IMR-90 (cell line): ENCODE data around the gene INPP4A. TPM values are rescaled to one million over a fixed set of nuclear protein-coding genes. Genes with fewer than 3 reads are reported as not detected.
A peak's percentile ranks its signal among the peaks of the same experiment; 100 is the strongest.

Experiments
- ATAC-seq: fragments of 200-7000 bp; cut with Tn5 transposase; 2 replicates; pipeline ENCODE4 v1.9.1; 2020; ENCODE audit warnings: low read depth, mild to moderate bottlenecking, moderate library complexity
- BruUV-seq: library from RNA; stranded (reverse); fragments of 400-500 nt; replicated peaks from 2 replicates; lab custom pipeline; 2021; lab: Mats Ljungman, UMichigan
- CTCF ChIA-PET: fragments of 300-600 bp; formaldehyde crosslinking; extraction: SDS; loops from one replicate; lab custom pipeline; 2021; ENCODE audit warnings: antibody characterized with exemption; lab: Yijun Ruan, JAX
- POLR2A ChIA-PET: fragments of 300-600 bp; sonication (Branson Sonifier 250); formaldehyde crosslinking; loops from one replicate; lab custom pipeline; 2022; ENCODE audit warnings: antibody characterized with exemption; ENCODE audit not compliant: unreplicated experiment; lab: Charles Lee
- DNase-seq: peaks from one replicate; pipeline ENCODE4 v3.0.0; 2013
- H2AFZ ChIP-seq: replicated peaks from 2 replicates; pipeline ENCODE3; 2013; ENCODE audit warnings: low read length, mild to moderate bottlenecking; ENCODE audit not compliant: poor library complexity
- H2AK5ac ChIP-seq: 2 replicates; pipeline ENCODE4 v1.6.1; 2013; ENCODE audit warnings: low read depth, low read length, inconsistent platforms
- H2AK9ac ChIP-seq: replicated peaks from 2 replicates; pipeline ENCODE3; 2013; ENCODE audit warnings: mild to moderate bottlenecking, low read depth, low read length, moderate library complexity; ENCODE audit not compliant: poor library complexity
- H2BK120ac ChIP-seq: 2 replicates; pipeline ENCODE4 v1.6.1; 2013; ENCODE audit warnings: low read depth, low read length, inconsistent platforms
- H2BK15ac ChIP-seq: 3 replicates; pipeline ENCODE4 v1.6.1; 2013; ENCODE audit warnings: low read depth, low read length, inconsistent platforms
- H2BK20ac ChIP-seq: 2 replicates; pipeline ENCODE4 v1.6.1; 2013; ENCODE audit warnings: low read depth, mild to moderate bottlenecking, inconsistent platforms, low read length, moderate library complexity
- H2BK5ac ChIP-seq: 2 replicates; pipeline ENCODE4 v1.6.1; 2013; ENCODE audit warnings: mild to moderate bottlenecking, low read depth, low read length, inconsistent platforms; ENCODE audit not compliant: poor library complexity, severe bottlenecking
- H3K14ac ChIP-seq: replicated peaks from 2 replicates; pipeline ENCODE4 v1.6.1; 2013; ENCODE audit warnings: low read depth, low read length, inconsistent platforms
- H3K18ac ChIP-seq: 2 replicates; pipeline ENCODE4 v1.6.1; 2013; ENCODE audit warnings: low read depth, low read length, control low read depth
- H3K23ac ChIP-seq: 2 replicates; pipeline ENCODE4 v1.6.1; 2013; ENCODE audit warnings: low read depth, low read length, inconsistent platforms
- H3K27ac ChIP-seq: 2 replicates; pipeline ENCODE4 v1.5.1; 2013; ENCODE audit warnings: mild to moderate bottlenecking, control low read depth, low read length; ENCODE audit not compliant: insufficient read depth
- H3K27me3 ChIP-seq: 2 replicates; pipeline ENCODE4 v1.6.1; 2013; ENCODE audit warnings: low read length; ENCODE audit not compliant: control insufficient read depth, insufficient read depth
- H3K36me3 ChIP-seq: 2 replicates; pipeline ENCODE4 v1.6.1; 2013; ENCODE audit warnings: low read length, mixed read lengths; ENCODE audit not compliant: control insufficient read depth, insufficient read depth
- H3K4ac ChIP-seq: 2 replicates; pipeline ENCODE4 v1.6.1; 2013; ENCODE audit warnings: low read depth, low read length, inconsistent platforms
- H3K4me1 ChIP-seq: 2 replicates; pipeline ENCODE4 v1.6.1; 2013; ENCODE audit warnings: low read length, mixed read lengths; ENCODE audit not compliant: control insufficient read depth, insufficient read depth
- H3K4me2 ChIP-seq: 2 replicates; pipeline ENCODE4 v1.6.1; 2013; ENCODE audit warnings: low read depth, mild to moderate bottlenecking, control low read depth, low read length, moderate library complexity
- H3K4me3 ChIP-seq: 2 replicates; pipeline ENCODE4 v1.5.1; 2013; ENCODE audit warnings: low read depth, mild to moderate bottlenecking, control low read depth, low read length, moderate library complexity; ENCODE audit not compliant: insufficient read depth
- H3K56ac ChIP-seq: 2 replicates; pipeline ENCODE4 v1.6.1; 2013; ENCODE audit warnings: low read length, inconsistent platforms; ENCODE audit not compliant: insufficient read depth; ENCODE audit errors: extremely low read depth
- H3K79me1 ChIP-seq, 2 experiments: 2 replicates each; pipeline ENCODE4 v1.6.1; 2013; ENCODE audit warnings: low read length in 2 of 2, inconsistent platforms in 1 of 2, low read depth in 1 of 2
- H3K9ac ChIP-seq: 2 replicates; pipeline ENCODE4 v1.6.1; 2013; ENCODE audit warnings: low read depth, low read length, control low read depth
- H3K9me1 ChIP-seq: 2 replicates; pipeline ENCODE4 v1.6.1; 2013; ENCODE audit warnings: low read length, inconsistent platforms; ENCODE audit not compliant: insufficient read depth
- H3K9me3 ChIP-seq: 2 replicates; pipeline ENCODE4 v1.6.1; 2013; ENCODE audit warnings: low read length; ENCODE audit not compliant: control insufficient read depth, insufficient read depth
- H4K20me1 ChIP-seq: 2 replicates; pipeline ENCODE4 v1.6.1; 2013; ENCODE audit warnings: low read length, inconsistent platforms; ENCODE audit not compliant: insufficient read depth
- H4K5ac ChIP-seq: 2 replicates; pipeline ENCODE4 v1.6.1; 2013; ENCODE audit warnings: mild to moderate bottlenecking, low read depth, low read length, control low read depth
- H4K8ac ChIP-seq, 2 experiments: 2 replicates each; pipeline ENCODE4 v1.6.1; 2013; ENCODE audit warnings: low read depth in 2 of 2, low read length in 2 of 2, control low read depth in 1 of 2, inconsistent platforms in 1 of 2
- H4K91ac ChIP-seq: 2 replicates; pipeline ENCODE4 v1.6.1; 2013; ENCODE audit warnings: low read depth, low read length, inconsistent platforms; ENCODE audit not compliant: insufficient read depth
- BHLHE40 ChIP-seq: fragments of 150-350 bp; IDR thresholded peaks from 2 replicates; pipeline ENCODE4 v1.6.1; 2016; ENCODE audit warnings: mild to moderate bottlenecking, low read depth, low read length
- CEBPB ChIP-seq: IDR thresholded peaks from 2 replicates; pipeline ENCODE4 v1.6.1; 2012; ENCODE audit warnings: low read depth, low read length, improper control_type of control experiment
- CHD1 ChIP-seq: IDR thresholded peaks from 2 replicates; pipeline ENCODE4 v1.6.1; 2012; ENCODE audit warnings: low read depth, low read length, improper control_type of control experiment
- CTCF ChIP-seq: conservative IDR thresholded peaks from 2 replicates; pipeline ENCODE4 v1.5.1; 2012; ENCODE audit warnings: mild to moderate bottlenecking, low read depth, low read length, improper control_type of control experiment
- ELK1 ChIP-seq: fragments of 150-350 bp; IDR thresholded peaks from 2 replicates; pipeline ENCODE4 v1.6.1; 2016; ENCODE audit warnings: low read depth, mild to moderate bottlenecking, low read length, moderate library complexity, borderline replicate concordance
- FOS ChIP-seq: fragments of 150-350 bp; IDR thresholded peaks from 2 replicates; pipeline ENCODE4 v1.6.1; 2016; ENCODE audit warnings: low read depth, low read length
- MAFK ChIP-seq: IDR thresholded peaks from 2 replicates; pipeline ENCODE4 v1.6.1; 2012; ENCODE audit warnings: low read depth, low read length, improper control_type of control experiment
- MAZ ChIP-seq: IDR thresholded peaks from 2 replicates; pipeline ENCODE4 v1.6.1; 2012; ENCODE audit warnings: low read depth, mild to moderate bottlenecking, low read length, improper control_type of control experiment, moderate library complexity, borderline replicate concordance
- NFE2L2 ChIP-seq: fragments of 150-350 bp; IDR thresholded peaks from 2 replicates; pipeline ENCODE4 v1.6.1; 2016; ENCODE audit warnings: low read depth, mild to moderate bottlenecking, low read length
- POLR2A ChIP-seq: IDR thresholded peaks from 2 replicates; pipeline ENCODE4 v1.6.1; 2012; ENCODE audit warnings: mild to moderate bottlenecking, low read depth, low read length
- RAD21 ChIP-seq: IDR thresholded peaks from 2 replicates; pipeline ENCODE4 v1.6.1; 2012; ENCODE audit warnings: low read length, improper control_type of control experiment
- RCOR1 ChIP-seq: IDR thresholded peaks from 2 replicates; pipeline ENCODE4 v1.6.1; 2012; ENCODE audit warnings: mild to moderate bottlenecking, low read length, improper control_type of control experiment; ENCODE audit not compliant: insufficient replicate concordance
- RFX5 ChIP-seq: IDR thresholded peaks from 2 replicates; pipeline ENCODE4 v1.8.0; 2012; ENCODE audit warnings: low read depth, mild to moderate bottlenecking, low read length, moderate library complexity
- SMC3 ChIP-seq: fragments of 150-350 bp; IDR thresholded peaks from 2 replicates; pipeline ENCODE4 v1.6.1; 2016; ENCODE audit warnings: low read depth, mild to moderate bottlenecking, antibody characterized with exemption, low read length, moderate library complexity
- USF2 ChIP-seq: fragments of 150-350 bp; IDR thresholded peaks from 2 replicates; pipeline ENCODE4 v1.6.1; 2017; ENCODE audit warnings: mild to moderate bottlenecking, antibody characterized with exemption, low read length, low read depth
- WGBS, 2 experiments: methylation state at CpG; one replicate each; pipeline versions ENCODE4 v1.1.5 to v1.1.7; 2013; ENCODE audit warnings: missing lambda C conversion rate in 2 of 2; ENCODE audit not compliant: insufficient read length in 1 of 2; ENCODE audit errors: extremely low coverage in 2 of 2; 5-methylcytosine and 5-hydroxymethylcytosine counted together
- dilution Hi-C: fragments of 300-500 bp; cut with HindIII; formaldehyde crosslinking; loops from one replicate; pipeline ENCODE4 v1.14.3; 2018; ENCODE audit warnings: low sequenced_read_pairs; ENCODE audit not compliant: unreplicated experiment
- in situ Hi-C: fragments of 300-500 bp; cut with MboI; formaldehyde crosslinking; loops from 3 replicates; pipeline ENCODE4 v1.14.3; 2019; ENCODE audit warnings: low sequenced_read_pairs, inconsistent platforms, mixed read lengths
- intact Hi-C: fragments of 100-400 bp; cut with micrococcal nuclease; formaldehyde crosslinking; loops from 2 replicates; pipeline ENCODE4 v1.10.0; 2022
- polyA plus RNA-seq, 3 experiments: library from polyadenylated mRNA; depleted of rRNA; stranded (reverse); fragments of >200 nt; gene quantifications; 2 replicates each; pipeline ENCODE4 v1.2.3, GENCODE V29; 2012; ENCODE audit warnings: low replicate concordance in 1 of 3
- total RNA-seq: library from RNA; depleted of rRNA; stranded (reverse); fragments of >200 nt; gene quantifications from 2 replicates; pipeline ENCODE4 v1.2.3, GENCODE V29; 2012

The INPP4A gene
- total and polyA plus RNA-seq, 2 of the 4 experiments (the other 2 are of a cell fraction) = 14.5 to 27.1 TPM

- peak; percentile 51 for DNase-seq
- BruUV-seq = no TSS peak
- no peak for TF ChIP-seq POLR2A
- TF ChIP-seq ELK1 = no peak
- TF ChIP-seq FOS = no peak
- no peak for TF ChIP-seq NFE2L2
- no peak for TF ChIP-seq BHLHE40
- TF ChIP-seq MAZ = no peak
- TF ChIP-seq SMC3 = no peak
- TF ChIP-seq CTCF = no peak
- no peak for TF ChIP-seq CEBPB
- no peak for TF ChIP-seq RFX5
- TF ChIP-seq CHD1 = no peak
- no peak for TF ChIP-seq USF2
- TF ChIP-seq RCOR1 = no peak
- TF ChIP-seq RAD21 = no peak
- TF ChIP-seq MAFK = no peak
Measured at GRCh38 chr2:98502556-98503335, 58.1 kb downstream of the INPP4A start.

More at GRCh38 chr2:98502556-98503335, 58.1 kb downstream of the INPP4A start:
- ChIA-PET POLR2A (no interaction called here), CTCF (no interaction called here)
- Histone ChIP-seq H2AFZ (no peak overlapping the region), H3K18ac (no peak overlapping the region), H2BK5ac (no peak overlapping the region), H3K14ac (0 out of 2 replicates have a peak overlapping the region, but pooled peaks have one; percentile 19), H3K56ac (no peak overlapping the region), H3K4ac (no peak overlapping the region), H3K27me3 (no peaks in the 10 kb centered on the region), H3K9me1 (peaks cover 18% of the 10 kb centered on the region; the same call in 1 of the 2 replicates), H4K91ac (no peak overlapping the region), H3K9ac (no peak overlapping the region), H4K5ac (no peak overlapping the region), H3K27ac (no peak overlapping the region), H3K9me3 (no peaks in the 10 kb centered on the region), H3K4me2 (no peak overlapping the region), H3K4me1 (peaks cover 21% of the 10 kb centered on the region), H2BK15ac (no peak overlapping the region), H3K4me3 (no peak overlapping the region), H2BK20ac (no peak overlapping the region), H3K79me1 (peaks cover 27 to 50% of the 10 kb centered on the region in 2 experiments), H2AK5ac (no peak overlapping the region), H3K36me3 (no peaks in the 10 kb centered on the region), H3K23ac (no peak overlapping the region), H4K20me1 (peaks cover 15% of the 10 kb centered on the region), H2AK9ac (no peak overlapping the region), H2BK120ac (no peak overlapping the region), H4K8ac (no peak overlapping the region)
- peak; percentile 41; the same call in 1 of the 2 replicates for ATAC-seq
- in situ Hi-C loops (no loop called here), dilution Hi-C loops (no loop called here), intact Hi-C loops (no loop called here)
- WGBS, 2 experiments = no CpG with 5 or more reads among the region's 4 CpGs
